Measurements from ENCODE around the gene PDC.
"Not testable (repeated sequence)": the region's sequence is repeated elsewhere in the genome, so short reads cannot be mapped to it uniquely, and the experiment has no call there.

Gene PDC

GRCh38 chr1:186465491-186465890 lies 4.6 kb upstream of the PDC start:
- not testable (repeated sequence) for DNase-seq (ENCODE audit: low read depth)

- no peak for DNase-seq (ENCODE audit: low read depth)
These were observed 3.0 kb upstream of the PDC start for GRCh38 chr1:186463926-186464325.

- no peak for DNase-seq (ENCODE audit: low read depth)
These were observed 2.6 kb upstream of the PDC start for GRCh38 chr1:186463511-186463910.

- DNase-seq (ENCODE audit: low read depth), result not testable (repeated sequence)
These were observed 1.8 kb downstream of the PDC start for GRCh38 chr1:186459161-186459560.

- no peak for DNase-seq (ENCODE audit: low read depth)
These were observed 4.1 kb downstream of the PDC start for GRCh38 chr1:186456729-186457255.

- no peak for DNase-seq (ENCODE audit: low read depth)
These were observed 5.9 kb downstream of the PDC start for GRCh38 chr1:186454981-186455380.

GRCh38 chr1:186446152-186446551 lies 14.8 kb downstream of the PDC start:
- DNase-seq (ENCODE audit: low read depth), result no peak

- DNase-seq (ENCODE audit: low read depth), result no peak
These were observed 17.3 kb downstream of the PDC start for GRCh38 chr1:186443638-186444037.

GRCh38 chr1:186442651-186443375 lies 18.1 kb downstream of the PDC start:
- peak; percentile 48 for DNase-seq (ENCODE audit: low read depth)

- DNase-seq (ENCODE audit: low read depth), result no peak
These were observed 20.3 kb downstream of the PDC start for GRCh38 chr1:186440584-186440983.

- no peak for DNase-seq (ENCODE audit: low read depth)
These were observed 22.3 kb downstream of the PDC start for GRCh38 chr1:186438567-186438966.

GRCh38 chr1:186435336-186435735 lies 25.6 kb downstream of the PDC start:
- DNase-seq (ENCODE audit: low read depth), result peak; percentile 72

- peak; percentile 34 for DNase-seq (ENCODE audit: low read depth)
These were observed 31.9 kb downstream of the PDC start for GRCh38 chr1:186429017-186429416.

- DNase-seq (ENCODE audit: low read depth), result no peak
These were observed 34.8 kb downstream of the PDC start for GRCh38 chr1:186426118-186426517.

GRCh38 chr1:186424539-186424938 lies 36.4 kb downstream of the PDC start:
- peak; percentile 25 for DNase-seq (ENCODE audit: low read depth)

- peak; percentile 37 for DNase-seq (ENCODE audit: low read depth)
These were observed 39.5 kb downstream of the PDC start for GRCh38 chr1:186421446-186421845.

- peak; percentile 43 for DNase-seq (ENCODE audit: low read depth)
These were observed 40.0 kb downstream of the PDC start for GRCh38 chr1:186420923-186421322.

- DNase-seq (ENCODE audit: low read depth), result peak; percentile 28
These were observed 40.6 kb downstream of the PDC start for GRCh38 chr1:186420311-186420710.

GRCh38 chr1:186418503-186418902 lies 42.4 kb downstream of the PDC start:
- peak; percentile 45 for DNase-seq (ENCODE audit: low read depth)

- no peak for DNase-seq (ENCODE audit: low read depth)
These were observed 47.6 kb downstream of the PDC start for GRCh38 chr1:186413319-186413718.

GRCh38 chr1:186409091-186409490 lies 51.8 kb downstream of the PDC start:
- DNase-seq (ENCODE audit: low read depth), result no peak

GRCh38 chr1:186404454-186405051 lies 56.4 kb downstream of the PDC start:
- DNase-seq (ENCODE audit: low read depth), result peak; percentile 76

GRCh38 chr1:186403632-186404031 lies 57.3 kb downstream of the PDC start:
- no peak for DNase-seq (ENCODE audit: low read depth)

GRCh38 chr1:186401446-186401845 lies 59.5 kb downstream of the PDC start:
- not testable (repeated sequence) for DNase-seq (ENCODE audit: low read depth)

Measured in iris pigment epithelial cell (primary cell).